GM12878 (cell line): ENCODE data around the gene SLC19A1. TPM values are rescaled to one million over a fixed set of nuclear protein-coding genes. Genes with fewer than 3 reads are reported as not detected.

ENCODE experiments used
- ATAC-seq: fragments of 200-7000 bp; cut with Tn5 transposase; 3 replicates; pipeline ENCODE4 v1.9.1; 2020; ENCODE audit warnings: mild to moderate bottlenecking, moderate library complexity
- BruUV-seq: library from RNA; stranded (reverse); fragments of 400-500 nt; replicated peaks from 2 replicates; lab custom pipeline; 2021; lab: Mats Ljungman, UMichigan
- CTCF ChIA-PET: fragments of 300-600 bp; sonication (Branson Sonifier 250); formaldehyde crosslinking; extraction: SDS; loops from one replicate; lab custom pipeline; 2021; ENCODE audit warnings: inconsistent platforms; lab: Yijun Ruan, JAX
- POLR2A ChIA-PET: fragments of 350-600 bp; formaldehyde crosslinking; extraction: SDS; loops from one replicate; lab custom pipeline; 2021; ENCODE audit warnings: inconsistent platforms; lab: Charles Lee
- RAD21 ChIA-PET: fragments of 300-600 bp; sonication (Branson Sonifier 250); formaldehyde crosslinking; loops from one replicate; lab custom pipeline; 2023; ENCODE audit warnings: antibody characterized with exemption; ENCODE audit not compliant: unreplicated experiment; lab: Charles Lee
- SMC1A ChIA-PET: fragments of 300-600 bp; sonication (Branson Sonifier 250); formaldehyde crosslinking; loops from one replicate; lab custom pipeline; 2023; ENCODE audit not compliant: unreplicated experiment, uncharacterized antibody; lab: Charles Lee
- DNase-seq: peaks from one replicate; pipeline ENCODE4 v3.0.0-alpha.2; 2011; ENCODE audit warnings: low read depth, low spot score
- FAIRE-seq: peaks from 3 replicates; lab custom pipeline; 2011; peaks lifted over from hg19 to GRCh38; lab: Jason Lieb, UNC
- H2AFZ ChIP-seq: 2 replicates; pipeline ENCODE4 v1.6.0; 2011; ENCODE audit warnings: low read depth, low read length, control low read depth; ENCODE audit not compliant: control insufficient read depth
- H3K27ac ChIP-seq: 2 replicates; pipeline ENCODE4 v1.5.1; 2011; ENCODE audit warnings: control low read depth; ENCODE audit not compliant: control insufficient read depth, insufficient read depth
- H3K27me3 ChIP-seq, 2 experiments: replicated peaks in 1 of 2; 2 replicates each; pipeline versions ENCODE4 v1.6.0 to v1.6.1; 2011; ENCODE audit warnings: low read length in 1 of 2; ENCODE audit not compliant: control insufficient read depth in 2 of 2, insufficient read depth in 2 of 2
- H3K36me3 ChIP-seq, 2 experiments: 2 replicates each; pipeline ENCODE4 v1.5.1; 2011; ENCODE audit warnings: low read length in 1 of 2; ENCODE audit not compliant: control insufficient read depth in 2 of 2, insufficient read depth in 2 of 2
- H3K4me1 ChIP-seq: 2 replicates; pipeline ENCODE4 v1.6.1; 2011; ENCODE audit warnings: mild to moderate bottlenecking, low read length, moderate library complexity, mixed read lengths; ENCODE audit not compliant: control insufficient read depth, insufficient read depth
- H3K4me2 ChIP-seq: 2 replicates; pipeline ENCODE4 v1.6.0; 2011; ENCODE audit warnings: control low read depth; ENCODE audit not compliant: control insufficient read depth, insufficient read depth
- H3K4me3 ChIP-seq: fragments of 200-600 bp; sonication (generic); 2 replicates; pipeline ENCODE4 v1.5.1; 2016
- H3K79me2 ChIP-seq: 2 replicates; pipeline ENCODE4 v1.6.0; 2011; ENCODE audit warnings: low read length; ENCODE audit not compliant: control insufficient read depth, insufficient read depth
- H3K9ac ChIP-seq: 2 replicates; pipeline ENCODE4 v1.8.0; 2011; ENCODE audit warnings: low read length, control low read depth, mixed read lengths; ENCODE audit not compliant: control insufficient read depth, insufficient read depth
- H3K9me3 ChIP-seq: replicated peaks from 3 replicates; pipeline ENCODE4 v1.5.1; 2011; ENCODE audit warnings: mild to moderate bottlenecking, low read length; ENCODE audit not compliant: control insufficient read depth, insufficient read depth
- H4K20me1 ChIP-seq: 2 replicates; pipeline ENCODE4 v1.6.0; 2011; ENCODE audit not compliant: control insufficient read depth, insufficient read depth
- ATF3 ChIP-seq: IDR thresholded peaks from 2 replicates; pipeline ENCODE4 v1.6.1; 2011; ENCODE audit warnings: low read depth, mild to moderate bottlenecking, low read length, moderate library complexity, borderline replicate concordance; ENCODE audit errors: extremely low read depth
- GATAD2B ChIP-seq: fragments of 450-650 bp; conservative IDR thresholded peaks from 2 replicates; pipeline ENCODE4 v1.6.1; 2017; ENCODE audit warnings: low read depth, mild to moderate bottlenecking, moderate library complexity
- MXI1 ChIP-seq: fragments of 150-350 bp; IDR thresholded peaks from 2 replicates; pipeline ENCODE4 v1.6.1; 2011; ENCODE audit warnings: low read depth, mild to moderate bottlenecking, inconsistent platforms, low read length, improper control_type of control experiment
- NBN ChIP-seq: fragments of 450-650 bp; IDR thresholded peaks from 2 replicates; pipeline ENCODE4 v1.6.1; 2016
- NFYA ChIP-seq: IDR thresholded peaks from 2 replicates; pipeline ENCODE4 v1.6.1; 2011; ENCODE audit warnings: low read depth, mild to moderate bottlenecking, low read length, improper control_type of control experiment, borderline replicate concordance
- SMAD5 ChIP-seq: IDR thresholded peaks from 2 replicates; pipeline ENCODE4 v1.6.1; 2016; ENCODE audit warnings: antibody characterized with exemption, low read depth
- TBL1XR1 ChIP-seq: IDR thresholded peaks from 2 replicates; pipeline ENCODE4 v1.6.1; 2012; ENCODE audit warnings: low read depth, low read length, improper control_type of control experiment
- ZBTB40 ChIP-seq: fragments of 450-650 bp; IDR thresholded peaks from 2 replicates; pipeline ENCODE4 v1.6.1; 2016; ENCODE audit warnings: mild to moderate bottlenecking, moderate library complexity, borderline replicate concordance
- WGBS: methylation state at CpG from one replicate; pipeline ENCODE4 v1.1.6; 2016; ENCODE audit warnings: low lambda C conversion rate; ENCODE audit not compliant: insufficient replicate concordance, insufficient coverage; ENCODE audit errors: missing lambda C conversion rate; 5-methylcytosine and 5-hydroxymethylcytosine counted together
- in situ Hi-C: fragments of 300-500 bp; cut with MboI; formaldehyde crosslinking; loops from 9 replicates; pipeline ENCODE4 v1.14.3; 2018; ENCODE audit warnings: mixed read lengths
- intact Hi-C: fragments of 100-400 bp; cut with micrococcal nuclease; formaldehyde crosslinking; loops from one replicate; pipeline ENCODE4 v1.14.2; 2022; ENCODE audit not compliant: unreplicated experiment
- polyA plus RNA-seq, 11 experiments: library from polyadenylated mRNA; depleted of rRNA in 4 of 11; unstranded in 6 of 11; stranded (reverse) in 5 of 11; fragments of >200 nt; fragmentation: Nextera tagmentation in 4 of 11; fragmentation: Illumina TruSeq in 1 of 11; extraction: Ambion mirVana in 4 of 11; extraction: Trizol in 1 of 11; gene quantifications; 1 replicate in 1 of 11; 2 replicates in 10 of 11; pipeline versions ENCODE4 v1.2.1 to v1.2.3, GENCODE V29; 2011 to 2016; ENCODE audit warnings: inconsistent platforms in 2 of 11, missing spikeins in 2 of 11, low read depth in 1 of 11
- total RNA-seq, 4 experiments: library from RNA; depleted of rRNA in 3 of 4; stranded (reverse); fragments of >200 nt in 3 of 4; fragmentation: Illumina TruSeq in 1 of 4; extraction: Trizol in 1 of 4; gene quantifications; 2 replicates each; pipeline versions ENCODE4 v1.2.1 to v1.2.3, GENCODE V29; 2013 to 2021

Gene SLC19A1
- total and polyA plus RNA-seq, 10 of the 15 experiments (the other 5 are each of a cell fraction or from before 2014, with no cell fraction given): 0.42 to 49.7 (median 12.2) TPM

GRCh38 chr21:45573452-45574035 is 31.3 kb upstream of the SLC19A1 start:
- Histone ChIP-seq H2AFZ (no peak overlapping the region), H3K36me3 (no peaks in the 10 kb centered on the region), H3K9ac (no peak overlapping the region), H3K4me1 (no peaks in the 10 kb centered on the region), H3K79me2 (no peaks in the 10 kb centered on the region), H4K20me1 (no peaks in the 10 kb centered on the region)
- WGBS: 58% methylated on average over 14 of the region's 14 CpGs
- FAIRE-seq (no peak), DNase-seq (no peak), ATAC-seq (no peak)
- TF ChIP-seq NBN (no peak), SMAD5 (no peak)
- TF ChIP-seq, all 136 proteins: peak for 0
- no peaks in the 10 kb centered on the region for H3K9me3 ChIP-seq
- CTCF ChIA-PET: interaction anchor here (0.9 kb wide), 1 partner anchor 17 kb away, joined by 3 read pairs; no protein-coding TSS in a partner anchor
- no peak overlapping the region for H3K27ac ChIP-seq
- RAD21 ChIA-PET: interaction anchor here (0.8 kb wide), 1 partner anchor 18 kb away, joined by 4 read pairs; no protein-coding TSS in a partner anchor
- no peaks in the 10 kb centered on the region; a peak in 2 of 4 replicates for H3K27me3 ChIP-seq
- BruUV-seq: no TSS peak
- no peak overlapping the region for H3K4me3 ChIP-seq
- no peak overlapping the region for H3K4me2 ChIP-seq
- SMC1A ChIA-PET: no interaction called here
- POLR2A ChIA-PET: no interaction called here
- intact Hi-C loops: no loop called here
- in situ Hi-C loops: no loop called here

GRCh38 chr21:45572783-45573451 is 30.7 kb upstream of the SLC19A1 start:
- 69% methylated on average over 11 of the region's 11 CpGs for WGBS
- Histone ChIP-seq H3K36me3 (no peaks in the 10 kb centered on the region), H3K9ac (no peak overlapping the region), H4K20me1 (no peaks in the 10 kb centered on the region), H2AFZ (no peak overlapping the region), H3K4me3 (no peak overlapping the region), H3K27me3 (no peaks in the 10 kb centered on the region; a peak in 2 of 4 replicates), H3K9me3 (no peaks in the 10 kb centered on the region), H3K4me1 (no peaks in the 10 kb centered on the region), H3K4me2 (no peak overlapping the region), H3K27ac (no peak overlapping the region), H3K79me2 (no peaks in the 10 kb centered on the region)
- intact Hi-C loops: no loop called here
- no TSS peak for BruUV-seq
- POLR2A ChIA-PET: no interaction called here
- DNase-seq (no peak), FAIRE-seq (no peak), ATAC-seq (no peak)
- in situ Hi-C loops: no loop called here
- RAD21 ChIA-PET: interaction anchor here (0.8 kb wide), 1 partner anchor 17 kb away, joined by 4 read pairs; no protein-coding TSS in a partner anchor
- CTCF ChIA-PET: interaction anchor here (0.9 to 1.0 kb wide), 2 partner anchors 17 to 168 kb away, joined by 3 read pairs; no protein-coding TSS in a partner anchor
- SMC1A ChIA-PET: interaction anchor here (0.8 kb wide), 1 partner anchor 17 kb away, joined by 3 read pairs; no protein-coding TSS in a partner anchor
- no peak for TF ChIP-seq ATF3
- TF ChIP-seq ZBTB40: no peak
- no peak for TF ChIP-seq NFYA
- no peak for TF ChIP-seq GATAD2B
- no peak for TF ChIP-seq TBL1XR1
- TF ChIP-seq MXI1: no peak
